LNCaP clone FGC (cell line): ENCODE measurements around the gene LRP3.

Experiments
- DNase-seq: peaks from one replicate; pipeline ENCODE4 v3.0.0-alpha.2; 2011; ENCODE audit warnings: low read depth
- H3K4me3 ChIP-seq: 2 replicates; pipeline ENCODE4 v1.5.1; 2011; ENCODE audit warnings: mild to moderate bottlenecking, low read depth, low read length, control low read depth
- TF ChIP-seq, protein P1 (sequence below): IDR thresholded peaks from 2 replicates; pipeline ENCODE4 v1.5.1; 2012; ENCODE audit warnings: mild to moderate bottlenecking; ENCODE audit not compliant: control insufficient read depth, insufficient read depth; ENCODE audit errors: extremely low read depth

The LRP3 gene

DNA sequence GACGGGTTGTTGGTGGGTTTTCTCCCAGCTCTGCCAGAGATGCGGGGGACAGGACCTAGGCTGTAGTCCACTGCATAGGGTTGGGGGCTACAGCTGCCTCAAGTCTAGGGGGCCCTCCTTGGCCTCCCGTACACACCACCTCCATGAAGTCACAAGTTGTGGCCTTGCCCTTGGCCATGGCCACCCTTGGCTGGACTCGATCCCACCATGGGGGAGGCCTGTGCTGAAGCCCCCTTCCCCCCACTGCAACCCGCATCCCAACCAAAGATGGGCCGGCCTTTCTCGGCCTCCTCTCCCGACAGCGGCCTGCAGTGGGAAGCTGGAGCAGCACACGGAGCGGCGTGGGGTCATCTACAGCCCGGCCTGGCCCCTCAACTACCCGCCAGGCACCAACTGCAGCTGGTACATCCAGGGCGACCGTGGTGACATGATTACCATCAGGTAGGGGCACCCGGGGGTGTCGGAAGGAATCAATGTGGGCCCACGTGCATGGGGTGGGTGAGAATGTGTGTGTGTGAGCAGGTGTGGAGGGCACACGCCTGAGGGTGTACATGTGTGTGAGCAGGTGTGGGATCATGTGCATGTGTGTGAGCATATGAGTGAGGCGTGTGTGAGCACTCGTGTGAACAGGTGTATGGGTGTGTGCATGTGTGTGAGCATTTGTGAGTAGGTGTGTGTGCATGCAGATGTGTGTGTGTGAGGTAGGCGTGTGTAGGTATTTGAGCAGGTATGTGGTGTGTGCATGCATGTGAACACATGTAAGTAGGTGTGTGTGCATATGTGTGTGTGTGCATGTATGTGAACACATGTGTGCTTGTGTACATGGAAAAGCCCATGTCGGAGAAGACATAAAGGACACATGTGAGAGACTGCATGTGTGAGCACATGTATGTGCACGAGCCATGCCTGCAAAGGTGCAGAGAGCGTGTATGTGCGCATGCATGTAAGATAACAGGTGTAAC, 8.7 kb downstream of the LRP3 start:
- H3K4me3 ChIP-seq = no peak overlapping the region
- no peak for DNase-seq
- TF ChIP-seq, protein P1, sequence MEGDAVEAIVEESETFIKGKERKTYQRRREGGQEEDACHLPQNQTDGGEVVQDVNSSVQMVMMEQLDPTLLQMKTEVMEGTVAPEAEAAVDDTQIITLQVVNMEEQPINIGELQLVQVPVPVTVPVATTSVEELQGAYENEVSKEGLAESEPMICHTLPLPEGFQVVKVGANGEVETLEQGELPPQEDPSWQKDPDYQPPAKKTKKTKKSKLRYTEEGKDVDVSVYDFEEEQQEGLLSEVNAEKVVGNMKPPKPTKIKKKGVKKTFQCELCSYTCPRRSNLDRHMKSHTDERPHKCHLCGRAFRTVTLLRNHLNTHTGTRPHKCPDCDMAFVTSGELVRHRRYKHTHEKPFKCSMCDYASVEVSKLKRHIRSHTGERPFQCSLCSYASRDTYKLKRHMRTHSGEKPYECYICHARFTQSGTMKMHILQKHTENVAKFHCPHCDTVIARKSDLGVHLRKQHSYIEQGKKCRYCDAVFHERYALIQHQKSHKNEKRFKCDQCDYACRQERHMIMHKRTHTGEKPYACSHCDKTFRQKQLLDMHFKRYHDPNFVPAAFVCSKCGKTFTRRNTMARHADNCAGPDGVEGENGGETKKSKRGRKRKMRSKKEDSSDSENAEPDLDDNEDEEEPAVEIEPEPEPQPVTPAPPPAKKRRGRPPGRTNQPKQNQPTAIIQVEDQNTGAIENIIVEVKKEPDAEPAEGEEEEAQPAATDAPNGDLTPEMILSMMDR = no peak

DNA sequence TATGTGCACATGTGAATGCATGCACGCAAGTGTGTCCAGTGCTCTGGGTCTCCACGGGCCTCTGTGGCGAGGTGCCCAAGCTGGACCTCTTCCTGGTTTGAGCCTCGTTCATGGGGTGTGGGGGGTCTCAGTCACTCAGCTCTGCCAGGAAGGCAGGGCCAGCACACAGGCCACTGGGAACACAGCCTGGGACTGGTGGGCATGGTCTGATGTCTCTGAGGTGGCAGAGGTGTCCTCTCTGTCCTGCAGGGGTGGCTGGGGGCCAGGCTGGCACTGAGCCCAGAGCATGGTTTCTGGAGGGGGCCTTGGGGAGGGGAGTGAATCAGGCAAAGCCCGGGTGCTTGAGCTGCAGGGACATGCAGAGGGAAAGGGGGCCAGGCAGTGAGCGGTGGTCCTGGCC, 9.4 kb downstream of the LRP3 start:
- no peak overlapping the region for H3K4me3 ChIP-seq
- DNase-seq = no peak
- TF ChIP-seq, protein P1 = no peak

DNA sequence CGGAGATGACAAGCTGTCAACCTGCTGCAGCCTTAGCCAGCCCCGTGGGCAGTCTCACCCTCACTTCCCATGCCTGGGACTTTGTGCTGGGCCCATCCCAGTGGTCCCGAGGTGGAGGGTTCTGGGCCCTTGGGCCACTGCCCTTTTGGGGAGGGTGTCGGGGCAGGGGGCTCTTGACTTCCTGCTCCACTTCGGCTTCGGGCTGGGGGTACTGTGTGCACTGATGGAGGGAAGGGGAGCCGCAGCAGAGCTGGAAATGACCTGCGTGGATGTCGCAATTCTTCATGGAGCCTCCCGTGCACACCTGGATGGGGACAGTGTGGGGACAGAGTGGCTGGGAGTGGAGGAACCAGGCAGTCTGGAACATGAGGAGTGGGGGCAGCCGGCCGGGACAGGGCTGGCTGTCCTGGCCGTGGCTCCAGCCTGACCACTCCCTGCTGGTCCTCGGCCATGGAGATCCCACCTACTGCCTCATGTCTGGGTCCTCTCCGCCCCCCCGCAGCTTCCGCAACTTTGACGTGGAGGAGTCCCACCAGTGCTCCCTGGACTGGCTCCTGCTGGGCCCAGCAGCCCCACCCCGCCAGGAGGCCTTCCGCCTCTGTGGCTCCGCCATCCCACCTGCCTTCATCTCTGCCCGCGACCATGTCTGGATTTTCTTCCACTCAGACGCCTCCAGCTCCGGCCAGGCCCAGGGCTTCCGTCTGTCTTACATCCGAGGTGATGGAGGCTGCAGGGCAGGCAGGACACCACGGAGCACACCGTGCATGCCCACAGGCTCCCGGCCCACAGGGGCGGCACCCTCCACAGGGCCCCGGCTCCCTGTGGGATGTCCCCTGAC, 10.2 kb downstream of the LRP3 start:
- DNase-seq = no peak
- TF ChIP-seq, protein P1 = no peak
- H3K4me3 ChIP-seq = no peak overlapping the region

DNA sequence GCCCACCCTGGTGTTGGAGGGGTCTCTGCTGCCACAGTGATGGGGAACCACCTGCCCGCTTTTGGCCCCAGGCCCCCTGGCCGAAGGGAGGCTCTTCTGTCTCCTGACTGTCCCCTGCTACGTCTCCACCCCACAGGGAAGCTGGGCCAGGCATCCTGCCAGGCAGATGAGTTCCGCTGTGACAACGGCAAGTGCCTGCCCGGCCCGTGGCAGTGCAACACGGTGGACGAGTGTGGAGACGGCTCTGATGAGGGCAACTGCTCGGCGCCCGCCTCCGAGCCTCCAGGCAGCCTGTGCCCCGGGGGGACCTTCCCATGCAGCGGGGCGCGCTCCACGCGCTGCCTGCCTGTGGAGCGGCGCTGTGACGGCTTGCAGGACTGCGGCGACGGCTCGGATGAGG, 11.0 kb downstream of the LRP3 start:
- TF ChIP-seq, protein P1 = no peak
- no peak for DNase-seq
- H3K4me3 ChIP-seq = no peak overlapping the region

DNA sequence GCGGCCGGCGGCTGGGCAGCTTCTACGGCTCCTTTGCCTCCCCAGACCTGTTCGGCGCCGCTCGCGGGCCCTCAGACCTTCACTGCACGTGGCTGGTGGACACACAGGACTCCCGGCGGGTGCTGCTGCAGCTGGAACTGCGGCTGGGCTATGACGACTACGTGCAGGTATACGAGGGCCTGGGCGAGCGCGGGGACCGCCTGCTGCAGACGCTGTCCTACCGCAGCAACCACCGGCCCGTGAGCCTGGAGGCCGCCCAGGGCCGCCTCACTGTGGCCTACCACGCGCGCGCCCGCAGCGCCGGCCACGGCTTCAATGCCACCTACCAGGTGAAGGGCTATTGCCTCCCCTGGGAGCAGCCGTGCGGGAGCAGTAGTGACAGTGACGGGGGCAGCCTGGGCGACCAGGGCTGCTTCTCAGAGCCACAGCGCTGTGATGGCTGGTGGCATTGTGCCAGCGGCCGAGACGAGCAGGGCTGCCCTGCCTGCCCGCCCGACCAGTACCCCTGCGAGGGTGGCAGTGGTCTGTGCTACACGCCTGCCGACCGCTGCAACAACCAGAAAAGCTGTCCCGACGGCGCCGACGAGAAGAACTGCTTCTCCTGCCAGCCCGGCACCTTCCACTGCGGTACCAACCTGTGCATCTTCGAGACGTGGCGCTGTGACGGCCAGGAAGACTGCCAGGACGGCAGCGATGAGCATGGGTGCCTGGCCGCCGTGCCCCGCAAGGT, 11.6 kb downstream of the LRP3 start:
- no peak overlapping the region for H3K4me3 ChIP-seq
- DNase-seq = no peak
- TF ChIP-seq, protein P1 = no peak

DNA sequence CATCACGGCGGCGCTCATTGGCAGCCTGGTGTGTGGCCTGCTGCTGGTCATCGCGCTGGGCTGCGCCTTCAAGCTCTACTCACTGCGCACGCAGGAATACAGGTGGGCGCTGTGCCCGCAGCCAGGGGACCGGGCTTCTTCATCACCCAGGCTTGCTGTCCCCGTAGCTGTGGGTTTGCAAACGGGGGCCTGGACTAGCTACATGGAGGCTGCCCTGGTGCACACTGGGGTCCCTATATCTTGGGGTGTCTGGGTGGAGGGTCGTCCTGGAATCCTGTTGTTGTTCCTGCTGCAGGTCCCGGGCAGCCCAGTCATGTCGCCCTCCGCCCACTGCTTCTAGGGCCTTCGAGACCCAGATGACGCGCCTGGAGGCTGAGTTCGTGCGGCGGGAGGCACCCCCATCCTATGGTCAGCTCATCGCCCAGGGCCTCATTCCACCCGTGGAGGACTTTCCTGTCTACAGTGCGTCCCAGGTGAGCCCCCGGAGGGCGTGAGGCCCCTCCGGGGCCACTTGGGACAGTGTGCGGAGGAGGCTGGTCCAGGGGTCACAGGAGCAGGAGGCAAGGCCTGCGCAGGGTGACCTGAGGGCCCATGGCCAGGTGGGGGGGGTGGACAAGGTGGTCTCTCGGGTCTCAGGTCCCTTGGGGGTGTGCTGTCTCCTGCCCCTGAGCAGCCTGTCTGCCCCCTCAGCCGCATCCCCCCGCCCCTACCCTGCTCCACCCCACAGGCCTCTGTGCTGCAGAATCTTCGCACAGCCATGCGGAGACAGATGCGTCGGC, 12.3 kb downstream of the LRP3 start:
- TF ChIP-seq, protein P1 = no peak
- no peak overlapping the region for H3K4me3 ChIP-seq
- DNase-seq = no peak
